Activated T-cell treated with anti-CD3 and anti-CD28 coated beads for 1 hour (primary cell): ENCODE results near the gene FBH1.
"Not testable (repeated sequence)": the region's sequence is repeated elsewhere in the genome, so short reads cannot be mapped to it uniquely, and the experiment has no call there.

Experiments used
- DNase-seq: peaks from one replicate; pipeline ENCODE4 v3.0.0-alpha.2; 2020; ENCODE audit warnings: low read depth

Gene FBH1

GRCh38 chr10:5904227-5904626 lies 14.2 kb downstream of the FBH1 start:
- DNase-seq = no peak

GRCh38 chr10:5905854-5906507 lies 15.9 kb downstream of the FBH1 start:
- DNase-seq = no peak

- DNase-seq = no peak
Measured at GRCh38 chr10:5906651-5907050, 16.6 kb downstream of the FBH1 start.

- not testable (repeated sequence) for DNase-seq
Measured at GRCh38 chr10:5908676-5909075, 18.6 kb downstream of the FBH1 start.

GRCh38 chr10:5910323-5911100 lies 20.5 kb downstream of the FBH1 start:
- DNase-seq = no peak

GRCh38 chr10:5911670-5912069 lies 21.6 kb downstream of the FBH1 start:
- DNase-seq = no peak

- no peak for DNase-seq
Measured at GRCh38 chr10:5913736-5914135, 23.7 kb downstream of the FBH1 start.

- DNase-seq = no peak
Measured at GRCh38 chr10:5915451-5915850, 25.4 kb downstream of the FBH1 start.

- DNase-seq = no peak
Measured at GRCh38 chr10:5917305-5917704, 27.3 kb downstream of the FBH1 start.

- no peak for DNase-seq
Measured at GRCh38 chr10:5918763-5919162, 28.7 kb downstream of the FBH1 start.

- no peak for DNase-seq
Measured at GRCh38 chr10:5919568-5919967, 29.5 kb downstream of the FBH1 start.

GRCh38 chr10:5921746-5922145 lies 31.7 kb downstream of the FBH1 start:
- no peak for DNase-seq

- DNase-seq = no peak
Measured at GRCh38 chr10:5924889-5925288, 34.8 kb downstream of the FBH1 start.

GRCh38 chr10:5927306-5927705 lies 37.3 kb downstream of the FBH1 start:
- DNase-seq = no peak

- no peak for DNase-seq
Measured at GRCh38 chr10:5929442-5929841, 39.4 kb downstream of the FBH1 start.

- DNase-seq = no peak
Measured at GRCh38 chr10:5930272-5930671, 40.2 kb downstream of the FBH1 start.

GRCh38 chr10:5932345-5932744 lies 42.3 kb downstream of the FBH1 start:
- DNase-seq = no peak

GRCh38 chr10:5933909-5934546 lies 44.0 kb downstream of the FBH1 start:
- DNase-seq = no peak

- no peak for DNase-seq
Measured at GRCh38 chr10:5935628-5936027, 45.6 kb downstream of the FBH1 start.

GRCh38 chr10:5937016-5937415 lies 47.0 kb downstream of the FBH1 start:
- no peak for DNase-seq

- no peak for DNase-seq
Measured at GRCh38 chr10:5938291-5938690, 48.2 kb downstream of the FBH1 start.

- no peak for DNase-seq
Measured at GRCh38 chr10:5940807-5941218, 50.8 kb downstream of the FBH1 start.

GRCh38 chr10:5941579-5941978 lies 51.5 kb downstream of the FBH1 start:
- no peak for DNase-seq
